Measurements from ENCODE around the gene POP4.

DNA sequence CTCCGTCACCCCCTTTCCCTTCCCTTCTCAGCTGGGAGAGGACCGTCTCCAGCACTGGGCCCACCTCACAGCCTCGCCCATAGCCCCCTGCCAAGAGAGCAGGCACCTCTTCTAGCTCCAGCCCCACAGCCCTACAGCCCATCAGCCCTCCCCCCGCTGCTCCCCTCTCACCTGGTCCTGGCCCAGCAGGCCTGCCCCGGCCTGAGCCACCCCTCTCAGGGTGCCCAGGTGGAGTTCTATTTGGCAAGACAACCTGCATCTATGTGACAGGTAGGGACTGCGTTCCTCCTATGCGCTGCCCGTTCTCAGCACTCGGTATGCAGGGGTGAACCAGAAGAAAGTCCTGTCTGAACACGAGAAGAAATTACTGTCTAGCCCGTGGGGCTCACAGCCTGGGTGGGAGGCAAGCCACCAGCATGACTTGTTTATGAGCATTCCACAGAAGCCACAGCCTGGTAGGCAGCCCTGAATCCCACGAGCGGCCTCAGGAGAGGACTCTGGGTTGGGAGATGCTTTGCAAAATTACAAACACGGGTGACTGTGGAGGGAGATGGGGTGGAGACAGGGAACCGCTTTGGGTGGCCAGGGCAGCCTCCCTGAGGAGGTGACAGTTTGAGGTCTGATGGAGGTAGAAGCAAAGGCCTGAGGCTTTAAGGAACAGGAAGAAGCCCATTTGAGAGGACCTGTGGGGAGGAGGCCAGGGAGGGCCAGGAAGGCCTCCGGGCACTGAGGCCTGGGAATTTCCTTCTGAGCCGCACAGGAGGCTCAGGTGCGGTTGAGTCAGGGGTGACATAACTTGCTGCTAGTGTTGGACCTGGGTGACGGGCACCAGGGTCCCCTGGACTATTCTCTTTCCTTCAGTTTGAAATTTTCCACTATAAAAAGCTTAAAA lies 58.0 kb downstream of the POP4 start:
- no peak for TF ChIP-seq CTCF (IDR thresholded peaks at IDR 0.05; ENCODE audit: poor library complexity)
- no peak for TF ChIP-seq EZH2 (IDR thresholded peaks at IDR 0.05; ENCODE audit: borderline replicate concordance)
- TF ChIP-seq EZH2phosphoT487 (IDR thresholded peaks at IDR 0.05; ENCODE audit: low read depth, severe bottlenecking, unreplicated experiment) = no peak

Data from hepatocyte (in vitro differentiated cells).